Mesothelial cell of epicardium (in vitro differentiated cells): Measurements from ENCODE around the gene PSD4. TPM values are rescaled to one million over a fixed set of nuclear protein-coding genes. Genes with fewer than 3 reads are reported as not detected.

Experiments used
- DNase-seq, 2 experiments: peaks; one replicate each; pipeline ENCODE4 v3.0.0; 2021; ENCODE audit warnings: low spot score in 2 of 2; ENCODE audit not compliant: unreplicated experiment in 2 of 2
- H3K27ac Mint-ChIP-seq: 2 replicates; pipeline ENCODE4 v1.8.0; 2021; ENCODE audit warnings: mixed read lengths
- H3K27me3 Mint-ChIP-seq: 2 replicates; pipeline ENCODE4 v1.8.0; 2021; ENCODE audit warnings: low read depth, mixed read lengths
- H3K36me3 Mint-ChIP-seq: 2 replicates; pipeline ENCODE4 v1.8.0; 2021; ENCODE audit warnings: mixed read lengths
- H3K4me1 Mint-ChIP-seq: 2 replicates; pipeline ENCODE4 v1.8.0; 2021; ENCODE audit warnings: mixed read lengths
- H3K4me3 Mint-ChIP-seq: 2 replicates; pipeline ENCODE4 v1.8.0; 2021; ENCODE audit warnings: mild to moderate bottlenecking, moderate library complexity, mixed read lengths
- H3K9me3 Mint-ChIP-seq: 2 replicates; pipeline ENCODE4 v1.8.0; 2021; ENCODE audit warnings: mixed read lengths
- total RNA-seq: library from RNA; stranded (reverse); gene quantifications from 3 replicates; pipeline ENCODE4 v1.2.1, GENCODE V29; 2021
- TF ChIP-seq, protein P1 (sequence below): fragments of 200-600 bp; sonication (generic); IDR thresholded peaks from one replicate; pipeline ENCODE4 v1.5.0; 2021; ENCODE audit warnings: antibody characterized with exemption; ENCODE audit not compliant: unreplicated experiment

Gene PSD4
- total RNA-seq, 1 donor from 2014 or later: 20.1 TPM

DNA sequence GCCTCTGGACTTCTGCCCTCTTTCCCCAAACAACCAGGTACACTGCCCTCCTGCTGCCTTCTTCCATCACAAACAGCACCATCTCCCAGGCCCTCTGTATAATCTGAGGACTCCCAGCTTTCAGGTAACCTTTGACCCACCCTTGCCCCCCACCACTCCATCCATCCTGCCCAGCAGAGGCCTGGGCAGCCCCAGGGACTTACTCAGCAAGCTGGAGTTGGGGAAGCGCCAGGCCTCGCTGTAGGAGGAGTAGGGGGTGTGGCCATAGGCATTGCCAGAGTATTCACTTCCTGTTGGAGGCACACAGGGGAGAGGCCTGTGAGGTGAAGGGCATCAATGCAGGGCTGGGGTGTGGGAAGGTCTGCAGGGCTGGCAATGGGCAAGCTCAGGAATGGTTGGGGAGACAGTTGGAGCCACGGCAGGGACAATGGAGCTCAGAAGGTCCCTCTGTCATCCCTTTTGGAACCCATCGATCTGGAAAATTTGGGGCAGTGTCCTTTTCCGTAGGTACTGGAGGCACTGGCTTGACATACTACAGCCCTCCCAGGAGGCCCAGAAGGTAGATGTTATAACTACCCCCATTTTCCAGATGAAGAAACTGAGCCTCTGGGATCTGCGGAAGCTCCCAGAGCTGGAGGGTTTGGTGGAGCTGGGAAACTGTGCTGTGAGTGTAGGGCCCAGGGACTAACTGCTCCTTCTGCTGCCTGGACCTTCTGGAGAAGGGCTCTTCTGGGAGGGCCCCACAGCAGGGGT lies 46.3 kb downstream of the PSD4 start:
- Mint-ChIP-seq H3K36me3 (no peaks in the 10 kb centered on the region), H3K4me3 (no peak overlapping the region), H3K9me3 (no peaks in the 10 kb centered on the region), H3K4me1 (peaks cover 21% of the 10 kb centered on the region), H3K27me3 (peaks cover 2% of the 10 kb centered on the region), H3K27ac (no peak overlapping the region)
- TF ChIP-seq, protein P1, sequence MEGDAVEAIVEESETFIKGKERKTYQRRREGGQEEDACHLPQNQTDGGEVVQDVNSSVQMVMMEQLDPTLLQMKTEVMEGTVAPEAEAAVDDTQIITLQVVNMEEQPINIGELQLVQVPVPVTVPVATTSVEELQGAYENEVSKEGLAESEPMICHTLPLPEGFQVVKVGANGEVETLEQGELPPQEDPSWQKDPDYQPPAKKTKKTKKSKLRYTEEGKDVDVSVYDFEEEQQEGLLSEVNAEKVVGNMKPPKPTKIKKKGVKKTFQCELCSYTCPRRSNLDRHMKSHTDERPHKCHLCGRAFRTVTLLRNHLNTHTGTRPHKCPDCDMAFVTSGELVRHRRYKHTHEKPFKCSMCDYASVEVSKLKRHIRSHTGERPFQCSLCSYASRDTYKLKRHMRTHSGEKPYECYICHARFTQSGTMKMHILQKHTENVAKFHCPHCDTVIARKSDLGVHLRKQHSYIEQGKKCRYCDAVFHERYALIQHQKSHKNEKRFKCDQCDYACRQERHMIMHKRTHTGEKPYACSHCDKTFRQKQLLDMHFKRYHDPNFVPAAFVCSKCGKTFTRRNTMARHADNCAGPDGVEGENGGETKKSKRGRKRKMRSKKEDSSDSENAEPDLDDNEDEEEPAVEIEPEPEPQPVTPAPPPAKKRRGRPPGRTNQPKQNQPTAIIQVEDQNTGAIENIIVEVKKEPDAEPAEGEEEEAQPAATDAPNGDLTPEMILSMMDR: no peak
- DNase-seq: no peak

DNA sequence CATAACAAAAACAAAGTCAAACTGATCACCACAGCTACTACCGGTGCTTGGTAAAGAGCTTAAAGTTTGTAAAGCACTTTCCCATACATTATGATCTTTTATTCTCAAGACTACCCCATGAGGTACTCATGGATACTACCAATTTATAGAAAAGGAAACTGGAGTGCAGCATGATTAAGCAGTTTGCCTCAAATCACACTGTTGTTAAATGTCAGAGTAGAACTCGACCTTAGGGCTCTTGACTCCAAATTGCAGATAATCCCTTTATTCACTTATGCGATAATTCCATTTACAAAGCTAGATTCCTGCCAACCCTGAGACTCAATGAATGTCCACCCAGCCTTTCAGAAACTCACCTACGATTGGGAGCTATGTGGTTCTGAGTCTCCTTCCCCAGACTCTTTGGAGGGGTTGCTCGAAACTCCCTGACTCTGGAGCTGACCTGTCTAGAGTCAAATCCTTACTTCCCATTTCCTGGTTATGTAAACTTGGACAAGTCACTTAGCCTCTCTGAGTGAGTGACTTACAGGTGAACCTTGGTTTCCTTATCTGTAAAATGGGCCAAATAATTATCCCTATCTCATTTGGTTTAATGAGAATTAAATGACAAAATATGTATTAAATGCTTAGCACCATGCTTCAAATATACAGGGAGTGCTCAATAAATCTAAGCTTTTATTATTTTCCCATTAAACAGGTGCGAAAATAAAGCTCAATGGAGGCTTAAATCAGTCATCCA lies 47.4 kb downstream of the PSD4 start:
- peaks cover 2% of the 10 kb centered on the region for H3K27me3 Mint-ChIP-seq

DNA sequence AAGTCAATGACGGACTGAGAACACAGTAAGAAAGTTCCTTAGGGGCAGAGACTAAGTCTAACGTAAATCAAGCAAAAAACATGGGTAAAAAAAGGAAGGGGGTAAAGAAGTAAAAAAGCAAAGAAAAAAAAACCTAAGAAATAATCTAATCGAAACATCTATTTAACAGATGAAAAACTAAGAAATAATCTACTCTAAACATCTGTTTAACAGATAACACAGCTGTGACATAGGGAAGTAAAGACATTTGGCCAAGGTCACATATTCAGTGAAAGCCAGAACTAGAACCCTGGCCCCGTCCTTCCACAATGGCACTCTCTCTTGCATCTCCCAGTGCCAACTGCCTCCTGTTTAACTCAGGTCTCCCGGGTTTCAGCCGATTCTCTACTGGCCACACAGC lies 48.1 kb downstream of the PSD4 start:
- Mint-ChIP-seq H3K27ac (no peak overlapping the region), H3K27me3 (peaks cover 2% of the 10 kb centered on the region), H3K9me3 (no peaks in the 10 kb centered on the region), H3K4me1 (peaks cover 34% of the 10 kb centered on the region), H3K4me3 (no peak overlapping the region), H3K36me3 (no peaks in the 10 kb centered on the region)
- TF ChIP-seq, protein P1: no peak
- DNase-seq: no peak

More for the DNA sequence above, 47.4 kb downstream of the PSD4 start:
- Mint-ChIP-seq H3K27ac (peak overlapping the region; percentile 9), H3K4me3 (no peak overlapping the region), H3K9me3 (no peaks in the 10 kb centered on the region), H3K4me1 (peaks cover 31% of the 10 kb centered on the region), H3K36me3 (no peaks in the 10 kb centered on the region)
- TF ChIP-seq, protein P1: no peak
- DNase-seq: no peak

- Mint-ChIP-seq H3K27ac (no peak overlapping the region), H3K4me3 (no peak overlapping the region), H3K27me3 (peaks cover 2% of the 10 kb centered on the region), H3K9me3 (no peaks in the 10 kb centered on the region), H3K36me3 (no peaks in the 10 kb centered on the region), H3K4me1 (peaks cover 24% of the 10 kb centered on the region)
- DNase-seq: no peak
- TF ChIP-seq, protein P1: no peak
These were observed 50.0 kb downstream of the PSD4 start for GRCh38 chr2:113223813-113224212.

DNA sequence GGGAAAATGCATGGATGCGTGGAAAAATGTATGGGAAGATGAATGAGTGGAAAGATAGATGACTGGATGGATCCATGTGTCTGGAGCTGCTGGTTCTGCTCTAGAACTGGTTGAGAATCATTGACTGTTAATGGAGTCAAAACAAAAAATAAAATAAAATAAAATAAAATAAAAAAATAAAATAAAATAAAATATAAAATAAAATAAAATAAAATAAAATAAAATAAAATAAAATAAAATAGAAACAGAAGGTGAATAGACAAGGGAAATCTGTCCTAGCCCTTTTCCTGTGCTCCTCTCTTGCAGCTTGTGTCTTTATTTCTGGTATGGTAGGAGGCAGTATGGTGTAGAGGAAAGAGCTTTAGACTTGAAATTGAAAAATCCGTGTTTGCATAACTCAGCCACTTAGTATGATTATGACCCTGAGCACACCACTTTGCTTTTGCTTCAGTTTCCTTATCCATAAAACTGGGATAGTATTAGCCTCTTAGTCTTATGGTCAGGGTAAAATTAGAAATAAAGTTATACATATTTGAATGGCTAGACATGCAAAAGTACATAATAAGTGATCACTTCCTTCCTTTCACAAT lies 51.0 kb downstream of the PSD4 start:
- Mint-ChIP-seq H3K4me3 (no peak overlapping the region), H3K27me3 (peaks cover 2% of the 10 kb centered on the region), H3K9me3 (no peaks in the 10 kb centered on the region), H3K4me1 (peaks cover 32% of the 10 kb centered on the region), H3K36me3 (no peaks in the 10 kb centered on the region), H3K27ac (peak overlapping the region; percentile 68)
- DNase-seq: no peak
- TF ChIP-seq, protein P1: no peak
